Fibroblast of gingiva (primary cell): Measurements from ENCODE around the gene RYR3.

Experiments used
- DNase-seq: peaks from one replicate; pipeline ENCODE4 v3.0.0-alpha.2; 2011; ENCODE audit warnings: low read depth

The RYR3 gene

GRCh38 chr15:33384307-33384706, 73.5 kb downstream of the RYR3 start:
- no peak for DNase-seq

- DNase-seq: no peak
Measured at GRCh38 chr15:33392453-33392852, 81.7 kb downstream of the RYR3 start.

GRCh38 chr15:33393546-33393945, 82.8 kb downstream of the RYR3 start:
- no peak for DNase-seq

- no peak for DNase-seq
Measured at GRCh38 chr15:33395321-33395720, 84.6 kb downstream of the RYR3 start.

GRCh38 chr15:33395846-33396245, 85.1 kb downstream of the RYR3 start:
- DNase-seq: no peak

- no peak for DNase-seq
Measured at GRCh38 chr15:33396475-33396874, 85.7 kb downstream of the RYR3 start.

GRCh38 chr15:33398555-33398954, 87.8 kb downstream of the RYR3 start:
- no peak for DNase-seq

GRCh38 chr15:33400941-33401340, 90.2 kb downstream of the RYR3 start:
- no peak for DNase-seq

GRCh38 chr15:33402600-33402999, 91.8 kb downstream of the RYR3 start:
- DNase-seq: no peak

- no peak for DNase-seq
Measured at GRCh38 chr15:33405096-33405495, 94.3 kb downstream of the RYR3 start.

- DNase-seq: no peak
Measured at GRCh38 chr15:33411596-33412540, 101.1 kb downstream of the RYR3 start.

GRCh38 chr15:33419701-33420100, 108.9 kb downstream of the RYR3 start:
- no peak for DNase-seq

GRCh38 chr15:33424025-33424424, 113.3 kb downstream of the RYR3 start:
- no peak for DNase-seq

- DNase-seq: peak; percentile 40
Measured at GRCh38 chr15:33425142-33425541, 114.4 kb downstream of the RYR3 start.

GRCh38 chr15:33430577-33430976, 119.8 kb downstream of the RYR3 start:
- no peak for DNase-seq

- no peak for DNase-seq
Measured at GRCh38 chr15:33433821-33434220, 123.1 kb downstream of the RYR3 start.

- DNase-seq: no peak
Measured at GRCh38 chr15:33438396-33438795, 127.6 kb downstream of the RYR3 start.

- DNase-seq: no peak
Measured at GRCh38 chr15:33440900-33441299, 130.1 kb downstream of the RYR3 start.

GRCh38 chr15:33442449-33442848, 131.7 kb downstream of the RYR3 start:
- DNase-seq: no peak

- DNase-seq: no peak
Measured at GRCh38 chr15:33443708-33444107, 132.9 kb downstream of the RYR3 start.

GRCh38 chr15:33445984-33446383, 135.2 kb downstream of the RYR3 start:
- no peak for DNase-seq

- no peak for DNase-seq
Measured at GRCh38 chr15:33448151-33448550, 137.4 kb downstream of the RYR3 start.

GRCh38 chr15:33448961-33449606, 138.3 kb downstream of the RYR3 start:
- DNase-seq: no peak
